ENCODE measurements around the gene CACNA1C.

DNA sequence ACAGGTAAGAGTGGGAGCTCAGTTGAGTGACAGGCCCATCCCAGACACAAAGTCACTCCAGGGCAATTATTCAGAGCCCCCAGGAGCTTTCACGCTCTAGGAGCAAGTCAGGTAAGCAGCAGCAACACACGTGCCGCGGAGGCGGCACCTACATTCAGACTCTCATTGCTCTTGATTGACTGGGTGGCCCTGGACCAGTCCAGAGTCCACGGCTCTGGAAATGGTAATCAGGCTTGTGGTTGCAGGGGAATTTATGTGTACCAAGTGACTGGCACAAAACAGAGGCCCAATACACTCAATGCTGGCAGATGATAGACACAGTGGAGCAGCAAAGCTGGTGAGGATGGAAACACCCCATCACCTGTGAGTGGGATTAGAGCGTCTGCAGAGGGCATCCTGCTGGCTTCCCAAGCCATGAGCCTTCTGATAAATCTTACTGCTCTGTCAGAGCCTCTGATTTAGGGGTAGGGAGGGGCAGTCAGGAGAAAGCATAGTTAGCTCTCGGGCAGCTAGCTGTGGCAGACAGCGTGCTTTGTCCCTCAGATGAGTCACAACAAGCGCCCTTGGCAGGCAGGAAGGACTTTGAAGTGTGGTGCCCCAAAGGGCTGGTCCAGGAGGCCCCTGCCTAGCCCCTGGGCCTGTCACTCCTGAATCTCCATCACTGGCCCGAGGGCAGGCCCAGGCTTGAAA lies 344.7 kb downstream of the CACNA1C start:
- TF ChIP-seq POLR2A (IDR thresholded peaks at IDR 0.05; ENCODE audit: low read depth, low read length) (no peak), SMC3 (IDR thresholded peaks at IDR 0.05; ENCODE audit: low read depth, low read length) (no peak), RCOR1 (IDR thresholded peaks at IDR 0.05; ENCODE audit: insufficient replicate concordance, low read length) (no peak), MAFK (IDR thresholded peaks at IDR 0.05; ENCODE audit: low read depth, low read length) (no peak), FOS (IDR thresholded peaks at IDR 0.05; ENCODE audit: low read depth, low read length) (no peak), MXI1 (IDR thresholded peaks at IDR 0.05; ENCODE audit: borderline replicate concordance, low read depth, low read length) (no peak), NFE2L2 (IDR thresholded peaks at IDR 0.05; ENCODE audit: low read depth, low read length) (no peak), RFX5 (IDR thresholded peaks at IDR 0.05; ENCODE audit: low read depth, low read length) (no peak), CEBPB (IDR thresholded peaks at IDR 0.05; ENCODE audit: low read depth, low read length) (no peak)
- TF ChIP-seq, protein P1, sequence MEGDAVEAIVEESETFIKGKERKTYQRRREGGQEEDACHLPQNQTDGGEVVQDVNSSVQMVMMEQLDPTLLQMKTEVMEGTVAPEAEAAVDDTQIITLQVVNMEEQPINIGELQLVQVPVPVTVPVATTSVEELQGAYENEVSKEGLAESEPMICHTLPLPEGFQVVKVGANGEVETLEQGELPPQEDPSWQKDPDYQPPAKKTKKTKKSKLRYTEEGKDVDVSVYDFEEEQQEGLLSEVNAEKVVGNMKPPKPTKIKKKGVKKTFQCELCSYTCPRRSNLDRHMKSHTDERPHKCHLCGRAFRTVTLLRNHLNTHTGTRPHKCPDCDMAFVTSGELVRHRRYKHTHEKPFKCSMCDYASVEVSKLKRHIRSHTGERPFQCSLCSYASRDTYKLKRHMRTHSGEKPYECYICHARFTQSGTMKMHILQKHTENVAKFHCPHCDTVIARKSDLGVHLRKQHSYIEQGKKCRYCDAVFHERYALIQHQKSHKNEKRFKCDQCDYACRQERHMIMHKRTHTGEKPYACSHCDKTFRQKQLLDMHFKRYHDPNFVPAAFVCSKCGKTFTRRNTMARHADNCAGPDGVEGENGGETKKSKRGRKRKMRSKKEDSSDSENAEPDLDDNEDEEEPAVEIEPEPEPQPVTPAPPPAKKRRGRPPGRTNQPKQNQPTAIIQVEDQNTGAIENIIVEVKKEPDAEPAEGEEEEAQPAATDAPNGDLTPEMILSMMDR (conservative IDR thresholded peaks at IDR 0.05; ENCODE audit: low read depth, low read length), result no peak
- TF ChIP-seq, protein P2, sequence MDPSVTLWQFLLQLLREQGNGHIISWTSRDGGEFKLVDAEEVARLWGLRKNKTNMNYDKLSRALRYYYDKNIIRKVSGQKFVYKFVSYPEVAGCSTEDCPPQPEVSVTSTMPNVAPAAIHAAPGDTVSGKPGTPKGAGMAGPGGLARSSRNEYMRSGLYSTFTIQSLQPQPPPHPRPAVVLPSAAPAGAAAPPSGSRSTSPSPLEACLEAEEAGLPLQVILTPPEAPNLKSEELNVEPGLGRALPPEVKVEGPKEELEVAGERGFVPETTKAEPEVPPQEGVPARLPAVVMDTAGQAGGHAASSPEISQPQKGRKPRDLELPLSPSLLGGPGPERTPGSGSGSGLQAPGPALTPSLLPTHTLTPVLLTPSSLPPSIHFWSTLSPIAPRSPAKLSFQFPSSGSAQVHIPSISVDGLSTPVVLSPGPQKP (IDR thresholded peaks at IDR 0.05; ENCODE audit: borderline replicate concordance, low read depth, low read length), result no peak

All from IMR-90 (cell line).